ENCODE measurements around the gene PCBP3. TPM values are rescaled to one million over a fixed set of nuclear protein-coding genes. Genes with fewer than 3 reads are reported as not detected.

Gene PCBP3
- total RNA-seq, 2 experiments from 2014 or later, result 3.4 to 3.8 TPM

- no peak overlapping the region for H3K4me3 Mint-ChIP-seq
- intact Hi-C loops (cut with DNase I, micrococcal nuclease), result loop anchor here (5.0 to 10.0 kb wide), 3 partner anchors 121 to 1144 kb away; partner anchors contain the start of genes COL6A1 (in 1 of the 2) and LRRC3 (in 1 of the 2)
- ChIA-PET POLR2A (no interaction called here), CTCF (no interaction called here)
- H3K4me1 ChIP-seq (ENCODE audit: insufficient read depth, low read length), result peaks cover 12% of the 10 kb centered on the region
- H3K36me3 ChIP-seq (ENCODE audit: insufficient read depth, low read length), result no peaks in the 10 kb centered on the region
- peaks cover 5% of the 10 kb centered on the region for H3K9me3 Mint-ChIP-seq
- no peak for DNase-seq
- H3K4me1 Mint-ChIP-seq (ENCODE audit: low read depth), result peaks cover 15% of the 10 kb centered on the region
- ATAC-seq (ENCODE audit: poor library complexity), result no peak
- H3K27me3 ChIP-seq (ENCODE audit: control insufficient read depth in 1 of 2, insufficient read depth in 2 of 2, low read length in 2 of 2), result no peaks in the 10 kb centered on the region
- H3K4me3 ChIP-seq (ENCODE audit: low read length), result no peak overlapping the region
- H3K9me3 ChIP-seq (ENCODE audit: control insufficient read depth in 1 of 2, insufficient read depth in 1 of 2, low read length in 2 of 2), result peaks cover 13 to 18% of the 10 kb centered on the region in 2 experiments
- H3K27me3 Mint-ChIP-seq, result no peaks in the 10 kb centered on the region
- no peak overlapping the region for H3K27ac ChIP-seq (ENCODE audit: low read depth in 1 of 2, low read length in 2 of 2)
- H3K27ac Mint-ChIP-seq, result no peak overlapping the region
- H3K36me3 Mint-ChIP-seq (ENCODE audit: low read depth), result no peaks in the 10 kb centered on the region
- TF ChIP-seq CTCF (IDR thresholded peaks at IDR 0.05), result no peak
Observed at GRCh38 chr21:45598666-45599065, 44.9 kb upstream of the PCBP3 start.

GRCh38 chr21:45599146-45599581 is 44.4 kb upstream of the PCBP3 start:
- H3K4me1 Mint-ChIP-seq (ENCODE audit: low read depth), result peaks cover 10% of the 10 kb centered on the region
- ChIA-PET POLR2A (no interaction called here), CTCF (no interaction called here)
- Histone ChIP-seq H3K9me3 (ENCODE audit: control insufficient read depth in 1 of 2, insufficient read depth in 1 of 2, low read length in 2 of 2) (peaks cover 18% of the 10 kb centered on the region in 2 experiments), H3K36me3 (ENCODE audit: insufficient read depth, low read length) (no peaks in the 10 kb centered on the region), H3K4me1 (ENCODE audit: insufficient read depth, low read length) (peaks cover 12% of the 10 kb centered on the region), H3K27me3 (ENCODE audit: control insufficient read depth in 1 of 2, insufficient read depth in 2 of 2, low read length in 2 of 2) (no peaks in the 10 kb centered on the region), H3K27ac (ENCODE audit: low read depth in 1 of 2, low read length in 2 of 2) (no peak overlapping the region), H3K4me3 (ENCODE audit: low read length) (no peak overlapping the region)
- H3K4me3 Mint-ChIP-seq, result no peak overlapping the region
- no peak overlapping the region for H3K27ac Mint-ChIP-seq
- H3K9me3 Mint-ChIP-seq, result peaks cover 9% of the 10 kb centered on the region
- no peak for TF ChIP-seq CTCF (IDR thresholded peaks at IDR 0.05)
- intact Hi-C loops (cut with DNase I, micrococcal nuclease), result loop anchor here (5.0 to 10.0 kb wide), 3 partner anchors 122 to 1144 kb away; partner anchors contain the start of genes COL6A1 (in 1 of the 2) and LRRC3 (in 1 of the 2)
- H3K36me3 Mint-ChIP-seq (ENCODE audit: low read depth), result no peaks in the 10 kb centered on the region
- peak in 1 of 14 experiments; percentile 10 for DNase-seq
- no peaks in the 10 kb centered on the region for H3K27me3 Mint-ChIP-seq
- ATAC-seq (ENCODE audit: poor library complexity), result no peak

- H3K27me3 ChIP-seq (ENCODE audit: control insufficient read depth in 1 of 2, insufficient read depth in 2 of 2, low read length in 2 of 2), result no peaks in the 10 kb centered on the region
- ATAC-seq (ENCODE audit: poor library complexity) (no peak), DNase-seq (no peak)
- intact Hi-C loops (cut with DNase I, micrococcal nuclease), result no loop called here
- Mint-ChIP-seq H3K9me3 (peaks cover 11% of the 10 kb centered on the region), H3K27ac (no peak overlapping the region), H3K4me1 (ENCODE audit: low read depth) (peaks cover 8% of the 10 kb centered on the region), H3K4me3 (no peak overlapping the region), H3K36me3 (ENCODE audit: low read depth) (no peaks in the 10 kb centered on the region), H3K27me3 (no peaks in the 10 kb centered on the region)
- H3K27ac ChIP-seq (ENCODE audit: low read depth in 1 of 2, low read length in 2 of 2), result no peak overlapping the region
- H3K9me3 ChIP-seq (ENCODE audit: control insufficient read depth in 1 of 2, insufficient read depth in 1 of 2, low read length in 2 of 2), result peaks cover 22% of the 10 kb centered on the region in 2 experiments
- H3K36me3 ChIP-seq (ENCODE audit: insufficient read depth, low read length), result no peaks in the 10 kb centered on the region
- no peak for TF ChIP-seq CTCF (IDR thresholded peaks at IDR 0.05)
- ChIA-PET POLR2A (no interaction called here), CTCF (no interaction called here)
- no peak overlapping the region for H3K4me3 ChIP-seq (ENCODE audit: low read length)
- peaks cover 12% of the 10 kb centered on the region for H3K4me1 ChIP-seq (ENCODE audit: insufficient read depth, low read length)
Observed at GRCh38 chr21:45600248-45600647, 43.3 kb upstream of the PCBP3 start.

Measured in CD4-positive, alpha-beta T cell (primary cell).